Measurements from ENCODE around the gene PXMP4. TPM values are rescaled to one million over a fixed set of nuclear protein-coding genes. Genes with fewer than 3 reads are reported as not detected.

PXMP4 gene
- total RNA-seq, 2 experiments from 2014 or later, result 8.7 to 11.6 TPM

DNA sequence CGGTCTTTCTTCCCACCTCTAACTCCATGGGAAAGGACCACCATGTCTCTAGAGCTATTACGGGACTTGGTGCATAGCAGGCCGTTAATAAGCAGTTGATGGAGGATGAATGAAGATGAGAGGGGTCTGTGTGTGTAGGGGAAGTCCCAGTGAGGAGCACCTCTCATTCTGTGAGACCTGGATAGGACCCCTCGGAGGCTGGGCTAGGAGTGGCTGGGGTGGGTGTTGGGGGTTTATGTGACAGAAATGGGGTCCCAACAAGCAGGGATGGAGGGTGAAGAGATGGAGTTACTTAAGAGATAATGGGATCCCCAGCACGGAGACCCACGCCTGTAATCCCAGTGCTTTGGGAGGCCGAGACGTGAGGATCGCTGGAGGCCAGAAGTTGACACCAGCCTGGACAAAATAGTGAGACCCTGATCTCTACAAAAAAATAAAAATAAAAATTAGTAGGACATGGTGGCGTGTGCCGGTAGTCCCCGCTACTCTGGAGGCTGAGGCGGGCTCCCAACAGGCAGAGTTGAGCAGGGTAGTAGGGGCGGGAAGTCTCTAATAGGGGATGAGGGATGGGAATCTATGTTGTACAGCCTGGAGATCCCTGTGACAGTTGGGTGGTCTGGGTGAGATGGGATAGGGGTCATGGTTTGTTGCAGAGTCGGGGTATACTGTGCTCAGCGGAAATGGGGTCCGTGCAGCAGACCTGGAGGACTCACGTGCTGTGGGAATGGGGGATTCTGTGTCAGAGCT lies 11.0 kb upstream of the PXMP4 start:
- ChIA-PET POLR2A (interaction anchor here (1.2 to 2.0 kb wide), 4 partner anchors 11 to 242 kb away, joined by 3 to 24 read pairs (median 12); partner anchors contain the start of genes ACTL10, CBFA2T2 and PXMP4), CTCF (interaction anchor here (1.5 to 2.5 kb wide), 4 partner anchors 11 to 288 kb away, joined by 3 to 24 read pairs (median 10); partner anchors contain the start of genes ACTL10, PXMP4 and SNTA1)
- DNase-seq, result no peak
- Mint-ChIP-seq H3K36me3 (peaks cover 2% of the 10 kb centered on the region), H3K4me3 (peak overlapping the region; percentile 75), H3K27ac (peak overlapping the region; percentile 82), H3K9me3 (peaks cover 2% of the 10 kb centered on the region), H3K4me1 (ENCODE audit: low read depth) (peaks cover 19% of the 10 kb centered on the region), H3K27me3 (no peaks in the 10 kb centered on the region)
- intact Hi-C loops (cut with micrococcal nuclease), result loop anchor here (1.0 to 5.0 kb wide), 4 partner anchors 174 to 289 kb away; partner anchors contain the start of genes RALY and SNTA1

DNA sequence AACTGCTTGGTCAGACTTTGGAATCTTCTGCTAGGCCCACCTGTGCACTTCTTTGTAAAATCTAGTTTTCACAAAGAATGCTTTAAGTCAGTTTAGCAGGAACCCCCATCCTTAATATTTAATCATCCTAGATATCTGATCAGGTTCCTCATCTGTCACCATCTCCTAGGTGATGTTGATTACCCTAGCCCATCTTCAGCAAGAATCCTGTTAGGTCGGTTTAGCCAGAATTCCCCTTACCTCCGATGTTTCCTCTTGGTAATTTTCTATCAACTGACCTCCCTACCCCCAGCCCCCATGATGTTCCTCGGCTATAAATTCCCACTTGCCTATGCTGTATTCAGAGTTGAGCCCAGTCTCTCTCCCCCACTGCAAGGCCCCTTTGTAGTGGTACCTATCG lies 9.0 kb upstream of the PXMP4 start:
- H3K4me3 Mint-ChIP-seq, result no peak overlapping the region
- CTCF ChIA-PET, result interaction anchor here (1.4 kb wide), 1 partner anchor 61 kb away, joined by 6 read pairs; no protein-coding TSS in a partner anchor
- H3K27me3 Mint-ChIP-seq, result no peaks in the 10 kb centered on the region
- no peak for DNase-seq
- POLR2A ChIA-PET, result no interaction called here
- peaks cover 17% of the 10 kb centered on the region for H3K4me1 Mint-ChIP-seq (ENCODE audit: low read depth)
- no peak overlapping the region for H3K27ac Mint-ChIP-seq
- H3K36me3 Mint-ChIP-seq, result no peaks in the 10 kb centered on the region
- intact Hi-C loops (cut with micrococcal nuclease), result no loop called here
- no peaks in the 10 kb centered on the region for H3K9me3 Mint-ChIP-seq

DNA sequence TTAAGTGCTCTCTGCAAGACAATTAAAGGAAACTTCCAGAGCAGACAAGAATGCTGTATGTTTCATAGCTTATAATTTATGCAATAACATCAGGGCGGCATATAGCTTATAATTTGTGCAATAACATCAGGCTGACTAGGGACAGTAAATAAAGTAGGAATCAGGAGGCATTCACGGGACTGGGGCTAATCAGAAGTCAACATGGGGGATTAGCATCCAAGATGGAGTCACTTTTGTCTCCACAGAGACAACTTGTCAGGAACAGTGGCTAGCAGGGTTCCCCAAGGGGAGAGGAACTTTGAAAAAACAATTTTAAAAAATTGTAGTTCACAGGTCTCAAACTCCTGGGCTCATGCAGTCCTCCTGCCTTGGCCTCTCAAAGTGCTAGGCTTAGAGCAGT lies 8.4 kb upstream of the PXMP4 start:
- no peaks in the 10 kb centered on the region for H3K36me3 Mint-ChIP-seq
- H3K4me1 Mint-ChIP-seq (ENCODE audit: low read depth), result peaks cover 11% of the 10 kb centered on the region
- no peak overlapping the region for H3K27ac Mint-ChIP-seq
- H3K9me3 Mint-ChIP-seq, result no peaks in the 10 kb centered on the region
- intact Hi-C loops (cut with micrococcal nuclease), result no loop called here
- H3K4me3 Mint-ChIP-seq, result no peak overlapping the region
- CTCF ChIA-PET, result interaction anchor here (0.7 kb wide), 1 partner anchor 58 kb away, joined by 3 read pairs; no protein-coding TSS in a partner anchor
- POLR2A ChIA-PET, result no interaction called here
- DNase-seq, result no peak
- H3K27me3 Mint-ChIP-seq, result no peaks in the 10 kb centered on the region

DNA sequence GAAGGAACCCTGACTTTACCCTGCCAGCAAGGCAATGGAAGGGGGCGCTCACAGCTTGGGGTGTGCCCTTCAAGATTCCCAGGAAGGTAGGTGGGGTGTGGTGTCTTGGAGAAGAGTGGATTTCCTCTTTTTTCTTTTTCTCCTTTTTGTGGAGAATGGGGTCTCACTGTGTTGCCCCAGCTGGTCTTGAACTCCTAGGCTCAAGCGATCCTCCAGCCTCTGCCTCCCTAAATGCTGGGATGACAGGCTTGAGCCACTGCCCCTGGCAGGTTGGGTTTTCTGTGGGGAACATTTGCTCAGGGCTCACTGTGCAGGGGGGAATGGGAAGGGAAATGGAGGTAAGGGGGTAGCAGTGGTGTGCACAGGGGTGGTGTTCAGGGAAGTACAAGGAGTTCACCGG lies 7.7 kb upstream of the PXMP4 start:
- Mint-ChIP-seq H3K4me3 (no peak overlapping the region), H3K36me3 (no peaks in the 10 kb centered on the region), H3K27me3 (no peaks in the 10 kb centered on the region), H3K4me1 (ENCODE audit: low read depth) (peaks cover 10% of the 10 kb centered on the region), H3K9me3 (no peaks in the 10 kb centered on the region), H3K27ac (no peak overlapping the region)
- no peak for DNase-seq
- intact Hi-C loops (cut with micrococcal nuclease), result no loop called here
- POLR2A ChIA-PET, result no interaction called here
- CTCF ChIA-PET, result no interaction called here

DNA sequence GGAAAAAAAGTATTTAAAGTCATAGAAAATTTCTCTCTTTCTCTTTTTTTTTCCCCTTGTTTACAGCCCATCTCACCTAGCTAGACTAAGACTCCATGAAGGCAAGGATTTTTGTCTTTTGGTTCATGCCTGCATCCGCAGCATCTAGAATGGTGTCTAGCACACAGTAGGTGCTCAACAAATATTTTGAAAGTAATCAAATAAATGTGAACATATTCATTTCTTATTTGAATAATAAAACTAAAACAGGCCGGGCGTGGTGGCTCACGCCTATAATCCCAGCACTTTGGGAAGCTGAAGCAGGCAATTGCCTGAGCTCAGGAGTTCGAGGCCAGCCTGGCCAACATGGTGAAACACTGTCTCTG lies 7.0 kb upstream of the PXMP4 start:
- Mint-ChIP-seq H3K27me3 (no peaks in the 10 kb centered on the region), H3K9me3 (no peaks in the 10 kb centered on the region), H3K4me3 (no peak overlapping the region), H3K27ac (no peak overlapping the region), H3K4me1 (ENCODE audit: low read depth) (peaks cover 8% of the 10 kb centered on the region), H3K36me3 (no peaks in the 10 kb centered on the region)
- no peak for DNase-seq
- intact Hi-C loops (cut with micrococcal nuclease), result no loop called here
- ChIA-PET POLR2A (no interaction called here), CTCF (interaction anchor here (0.7 to 1.4 kb wide), 2 partner anchors 32 to 59 kb away, joined by 3 to 5 read pairs; no protein-coding TSS in a partner anchor)

DNA sequence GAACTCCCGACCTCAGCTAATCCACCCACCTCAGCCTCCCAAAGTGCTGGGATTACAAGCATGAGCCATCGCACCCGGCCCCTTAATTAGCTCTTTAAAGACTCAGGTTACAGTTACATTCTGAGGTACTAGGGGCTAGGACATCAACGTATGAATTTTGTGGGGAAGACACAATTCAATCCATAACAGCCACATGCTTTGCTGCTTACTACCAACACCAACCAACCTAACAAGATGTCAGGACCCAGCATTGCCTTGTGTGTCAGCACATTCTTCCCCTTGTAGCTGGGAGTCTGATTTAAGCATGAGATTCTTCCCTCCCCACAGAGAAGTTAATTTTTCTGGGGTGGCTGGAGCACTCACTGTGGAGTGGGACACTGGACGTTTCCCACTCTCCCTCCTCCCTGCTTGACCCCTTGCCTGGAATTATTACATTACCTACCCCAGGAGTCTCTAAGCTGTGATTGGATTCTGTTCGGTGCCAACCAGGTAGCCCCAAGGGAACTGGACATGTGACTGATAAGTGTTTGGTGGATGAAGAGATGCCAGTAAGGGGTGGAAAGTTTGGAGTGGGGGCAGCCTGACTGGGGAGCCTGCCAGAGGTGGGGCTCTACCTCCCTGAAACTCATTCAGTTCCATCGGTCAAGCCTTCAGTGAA lies 5.6 kb upstream of the PXMP4 start:
- H3K4me1 Mint-ChIP-seq (ENCODE audit: low read depth), result peaks cover 4% of the 10 kb centered on the region
- ChIA-PET CTCF (interaction anchor here (1.4 kb wide), 1 partner anchor 57 kb away, joined by 5 read pairs; no protein-coding TSS in a partner anchor), POLR2A (no interaction called here)
- H3K27ac Mint-ChIP-seq, result no peak overlapping the region
- intact Hi-C loops (cut with micrococcal nuclease), result no loop called here
- H3K36me3 Mint-ChIP-seq, result no peaks in the 10 kb centered on the region
- H3K4me3 Mint-ChIP-seq, result no peak overlapping the region
- no peak for DNase-seq
- no peaks in the 10 kb centered on the region for H3K27me3 Mint-ChIP-seq
- H3K9me3 Mint-ChIP-seq, result no peaks in the 10 kb centered on the region

DNA sequence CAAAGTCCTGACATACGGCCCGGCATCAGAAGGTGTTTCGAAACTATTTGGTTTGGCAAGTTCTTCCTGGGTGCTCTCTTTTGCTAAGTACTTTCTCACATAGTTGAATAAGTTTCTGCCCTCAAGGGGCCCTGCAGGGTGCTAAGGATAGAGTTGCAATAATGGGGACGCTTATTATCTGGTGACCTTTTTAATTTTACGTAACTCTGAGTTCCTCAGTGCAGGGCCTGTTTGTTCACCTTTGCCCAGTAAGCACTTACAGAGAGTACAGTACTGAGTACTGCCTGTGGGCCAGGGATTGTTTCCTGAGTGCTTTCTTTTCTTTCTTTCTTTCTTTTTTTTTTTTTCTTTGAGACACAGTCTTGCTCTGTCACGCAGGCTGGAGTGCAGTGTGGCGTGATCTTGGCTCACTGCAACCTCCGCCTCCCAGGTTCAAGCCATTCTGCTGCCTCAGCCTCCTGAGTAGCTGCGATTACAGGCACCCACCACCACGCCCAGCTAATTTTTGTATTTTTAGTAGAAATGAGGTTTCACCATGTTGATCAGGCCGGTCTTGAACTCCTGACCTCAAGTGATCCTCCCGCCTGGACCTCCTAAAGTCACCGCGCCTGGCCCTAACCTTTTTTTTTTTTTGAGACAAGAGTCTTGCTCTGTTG lies 4.5 kb upstream of the PXMP4 start:
- CTCF ChIA-PET, result interaction anchor here (0.6 kb wide), 1 partner anchor 42 kb away, joined by 3 read pairs; no protein-coding TSS in a partner anchor
- peaks cover 9% of the 10 kb centered on the region for H3K4me1 Mint-ChIP-seq (ENCODE audit: low read depth)
- intact Hi-C loops (cut with micrococcal nuclease), result no loop called here
- H3K4me3 Mint-ChIP-seq, result no peak overlapping the region
- no peaks in the 10 kb centered on the region for H3K36me3 Mint-ChIP-seq
- no peak overlapping the region for H3K27ac Mint-ChIP-seq
- POLR2A ChIA-PET, result no interaction called here
- no peaks in the 10 kb centered on the region for H3K9me3 Mint-ChIP-seq
- H3K27me3 Mint-ChIP-seq, result no peaks in the 10 kb centered on the region
- DNase-seq, result no peak

DNA sequence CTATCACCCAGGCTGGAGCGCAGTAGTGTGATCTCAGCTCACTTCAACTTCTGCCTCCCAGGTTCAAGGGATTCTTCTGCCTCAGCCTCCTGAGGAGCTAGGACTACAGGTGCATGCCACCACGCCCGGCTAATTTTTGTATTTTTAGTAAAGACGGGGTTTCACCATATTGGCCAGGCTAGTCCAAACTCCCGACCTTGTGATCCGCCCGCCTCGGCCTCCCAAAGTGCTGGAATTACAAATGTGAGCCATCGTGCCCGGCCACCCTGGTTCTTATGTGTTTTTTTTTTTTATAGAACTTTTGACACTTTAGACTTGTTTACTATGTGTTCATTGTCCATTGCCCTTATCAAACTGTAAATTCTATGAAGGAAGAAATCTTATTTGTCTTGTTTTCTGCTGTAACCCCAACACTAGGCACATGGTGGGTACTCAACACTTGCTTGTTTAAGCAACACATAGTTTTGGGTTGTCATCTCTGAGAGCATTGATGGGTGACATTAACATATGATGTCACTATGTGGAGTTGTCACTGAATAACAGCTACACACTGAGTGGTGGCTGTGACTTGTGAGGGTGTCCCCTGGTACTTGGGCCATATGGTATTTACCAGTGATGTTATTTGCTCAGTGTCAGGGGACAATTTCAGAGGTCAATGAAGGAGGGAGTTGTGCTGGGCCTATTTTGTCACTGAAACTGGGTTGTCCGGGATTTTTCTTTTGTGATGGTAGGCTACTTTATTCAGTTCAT lies 1.5 kb upstream of the PXMP4 start:
- POLR2A ChIA-PET, result no interaction called here
- intact Hi-C loops (cut with micrococcal nuclease), result loop anchor here (2.0 kb wide), 1 partner anchor 89 kb away; the partner anchor contains the start of gene CHMP4B
- no peak overlapping the region for H3K27ac Mint-ChIP-seq
- no peak overlapping the region for H3K4me3 Mint-ChIP-seq
- CTCF ChIA-PET, result interaction anchor here (2.9 kb wide), 1 partner anchor 11 kb away, joined by 16 read pairs; the partner anchor contains the start of gene ZNF341
- peaks cover 23% of the 10 kb centered on the region for H3K4me1 Mint-ChIP-seq (ENCODE audit: low read depth)
- no peaks in the 10 kb centered on the region for H3K9me3 Mint-ChIP-seq
- no peaks in the 10 kb centered on the region for H3K27me3 Mint-ChIP-seq
- no peak for DNase-seq
- no peaks in the 10 kb centered on the region for H3K36me3 Mint-ChIP-seq

DNA sequence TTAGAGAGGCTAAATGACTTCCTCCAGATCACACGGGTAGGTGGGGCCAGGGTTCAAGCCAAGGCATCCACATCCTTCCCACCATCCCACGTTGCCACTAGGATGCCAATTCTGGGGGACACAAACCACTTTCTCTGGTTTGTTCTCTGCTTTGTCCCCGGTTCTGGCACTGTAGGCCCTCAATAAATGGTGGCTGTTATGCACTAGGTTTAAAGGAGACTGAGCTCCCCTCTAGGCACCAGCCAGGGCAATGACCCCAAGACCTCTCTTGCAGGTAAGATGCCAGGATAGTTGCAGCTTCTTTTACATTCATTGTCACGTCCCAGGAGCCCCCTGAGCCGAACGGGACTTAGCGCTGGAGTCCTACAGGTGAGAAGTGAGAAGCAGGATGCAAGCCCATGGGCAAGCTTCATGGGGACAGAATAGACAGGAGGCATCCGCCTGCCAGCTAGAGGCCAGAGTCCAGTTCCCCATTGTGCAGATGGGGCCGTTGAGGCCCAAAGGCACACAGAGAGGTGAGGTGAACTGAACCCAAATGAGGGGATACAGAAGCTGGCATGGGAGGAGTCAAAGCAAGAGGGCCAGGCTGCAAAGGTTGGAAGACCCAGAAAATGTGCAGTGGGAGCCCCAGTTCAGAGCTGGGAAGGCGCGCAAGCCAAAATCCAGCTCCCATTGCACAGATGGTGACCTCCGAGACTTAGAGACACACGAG lies 677 bp downstream of the PXMP4 start:
- intact Hi-C loops (cut with micrococcal nuclease), result no loop called here
- DNase-seq, result no peak
- Mint-ChIP-seq H3K36me3 (no peaks in the 10 kb centered on the region), H3K4me3 (peak overlapping the region; percentile 95), H3K27ac (peak overlapping the region; percentile 75), H3K9me3 (no peaks in the 10 kb centered on the region), H3K4me1 (ENCODE audit: low read depth) (peaks cover 23% of the 10 kb centered on the region), H3K27me3 (no peaks in the 10 kb centered on the region)
- ChIA-PET POLR2A (interaction anchor here (0.5 to 2.7 kb wide), 11 partner anchors 10 to 900 kb away, joined by 3 to 24 read pairs (median 4); partner anchors contain the start of genes CBFA2T2, MAPRE1, RALY and ZNF341), CTCF (interaction anchor here (0.8 to 2.9 kb wide), 5 partner anchors 13 to 262 kb away, joined by 3 to 16 read pairs (median 6); partner anchors contain the start of genes ACTL10 and ZNF341)

DNA sequence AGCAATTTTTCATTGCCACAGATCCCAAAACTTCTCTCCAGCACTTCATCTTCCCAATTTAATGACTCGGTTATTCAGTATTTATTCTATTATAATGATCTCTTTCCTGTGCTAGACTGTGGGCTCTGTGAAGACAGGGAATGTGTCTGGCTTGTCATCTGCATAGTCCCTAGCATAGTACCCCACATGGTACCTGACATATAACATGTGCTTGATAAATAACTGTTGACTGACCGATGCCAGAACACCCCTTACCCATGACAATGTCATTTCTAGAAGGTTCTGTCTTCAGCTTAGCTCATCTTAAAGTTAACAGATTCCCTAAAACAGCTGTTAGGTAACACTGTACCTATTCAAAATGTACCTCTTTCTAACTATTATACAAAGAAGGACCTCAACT lies 3.6 kb downstream of the PXMP4 start:
- intact Hi-C loops (cut with micrococcal nuclease), result no loop called here
- Mint-ChIP-seq H3K36me3 (peaks cover 11% of the 10 kb centered on the region), H3K27me3 (no peaks in the 10 kb centered on the region), H3K27ac (no peak overlapping the region), H3K4me3 (no peak overlapping the region), H3K4me1 (ENCODE audit: low read depth) (peaks cover 23% of the 10 kb centered on the region), H3K9me3 (no peaks in the 10 kb centered on the region)
- CTCF ChIA-PET, result no interaction called here
- POLR2A ChIA-PET, result no interaction called here
- no peak for DNase-seq

DNA sequence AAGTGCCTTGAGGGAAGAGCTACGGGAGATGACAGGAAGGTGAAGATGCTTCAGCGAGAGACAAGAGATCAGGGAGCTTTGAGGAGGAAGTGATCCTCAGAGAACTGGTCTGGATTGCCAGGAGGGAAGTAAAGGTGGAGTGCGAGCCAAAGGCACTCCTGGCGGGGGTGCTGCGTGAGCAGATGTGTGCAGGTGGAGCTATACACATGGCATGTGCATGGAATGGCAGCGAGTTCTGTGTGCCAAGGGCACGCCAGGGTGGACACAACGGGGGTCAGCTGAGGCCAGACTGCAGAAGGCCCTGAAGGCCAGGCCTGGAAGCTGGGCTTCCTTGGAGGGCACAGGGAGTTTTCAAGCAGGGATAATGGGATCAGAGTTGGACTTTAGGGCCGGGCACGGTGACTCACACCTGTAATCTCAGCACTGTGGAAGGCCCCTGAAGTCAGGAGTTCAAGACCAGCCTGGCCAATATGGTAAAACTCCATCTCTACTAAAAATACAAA lies 6.2 kb downstream of the PXMP4 start:
- ChIA-PET CTCF (interaction anchor here (0.6 kb wide), 1 partner anchor 373 kb away, joined by 3 read pairs; no protein-coding TSS in a partner anchor), POLR2A (no interaction called here)
- intact Hi-C loops (cut with micrococcal nuclease), result no loop called here
- peaks cover 17% of the 10 kb centered on the region for H3K36me3 Mint-ChIP-seq
- DNase-seq, result no peak
- H3K4me1 Mint-ChIP-seq (ENCODE audit: low read depth), result peaks cover 19% of the 10 kb centered on the region
- no peak overlapping the region for H3K27ac Mint-ChIP-seq
- H3K27me3 Mint-ChIP-seq, result no peaks in the 10 kb centered on the region
- no peaks in the 10 kb centered on the region for H3K9me3 Mint-ChIP-seq
- no peak overlapping the region for H3K4me3 Mint-ChIP-seq
